VCaP (cell line): ENCODE data around the gene HMCES.

Source experiments
- H3K27ac ChIP-seq: fragments of 450-650 bp; 2 replicates; pipeline ENCODE4 v1.5.1; 2017
- CTCF ChIP-seq: fragments of 450-650 bp; conservative IDR thresholded peaks from 2 replicates; pipeline ENCODE4 v1.5.1; 2017; ENCODE audit warnings: mild to moderate bottlenecking, moderate library complexity

The HMCES gene

DNA sequence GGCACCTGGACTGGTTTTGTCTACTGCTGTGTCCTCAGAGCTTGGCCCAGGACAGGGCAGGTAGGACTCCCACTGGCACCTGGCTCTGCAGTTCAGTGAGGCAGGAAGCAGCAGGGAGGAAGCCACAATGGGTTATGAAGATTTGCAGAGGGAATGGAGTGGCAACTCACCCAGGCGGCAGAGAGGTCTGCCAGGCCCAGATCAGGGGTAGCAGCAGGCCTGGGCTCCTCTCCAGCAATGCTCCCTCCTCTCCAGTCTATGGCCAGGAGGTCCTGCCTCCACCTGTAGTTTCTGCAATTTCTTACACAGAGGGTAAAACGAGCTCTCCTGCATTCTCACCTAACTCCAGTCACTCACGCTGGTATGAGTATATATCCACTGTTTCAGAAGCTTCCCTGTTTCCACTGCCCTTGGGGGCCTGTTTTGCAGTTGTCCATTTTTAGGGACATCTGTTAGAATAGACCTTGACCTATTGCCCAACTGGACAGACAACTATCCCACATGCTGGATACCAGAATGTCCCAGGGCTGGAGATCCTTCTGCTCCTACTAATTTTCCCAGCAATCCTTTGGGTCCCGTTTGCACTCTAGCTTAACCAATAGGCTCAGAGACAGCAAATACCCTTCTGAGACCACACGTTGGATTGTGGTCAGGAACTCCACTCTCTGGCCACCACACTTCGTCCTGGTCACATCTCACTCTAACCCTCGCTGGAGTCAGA, 35.2 kb downstream of the HMCES start:
- TF ChIP-seq CTCF, result no peak
- peak overlapping the region; percentile 90; the same call in 1 of the 2 replicates for H3K27ac ChIP-seq

DNA sequence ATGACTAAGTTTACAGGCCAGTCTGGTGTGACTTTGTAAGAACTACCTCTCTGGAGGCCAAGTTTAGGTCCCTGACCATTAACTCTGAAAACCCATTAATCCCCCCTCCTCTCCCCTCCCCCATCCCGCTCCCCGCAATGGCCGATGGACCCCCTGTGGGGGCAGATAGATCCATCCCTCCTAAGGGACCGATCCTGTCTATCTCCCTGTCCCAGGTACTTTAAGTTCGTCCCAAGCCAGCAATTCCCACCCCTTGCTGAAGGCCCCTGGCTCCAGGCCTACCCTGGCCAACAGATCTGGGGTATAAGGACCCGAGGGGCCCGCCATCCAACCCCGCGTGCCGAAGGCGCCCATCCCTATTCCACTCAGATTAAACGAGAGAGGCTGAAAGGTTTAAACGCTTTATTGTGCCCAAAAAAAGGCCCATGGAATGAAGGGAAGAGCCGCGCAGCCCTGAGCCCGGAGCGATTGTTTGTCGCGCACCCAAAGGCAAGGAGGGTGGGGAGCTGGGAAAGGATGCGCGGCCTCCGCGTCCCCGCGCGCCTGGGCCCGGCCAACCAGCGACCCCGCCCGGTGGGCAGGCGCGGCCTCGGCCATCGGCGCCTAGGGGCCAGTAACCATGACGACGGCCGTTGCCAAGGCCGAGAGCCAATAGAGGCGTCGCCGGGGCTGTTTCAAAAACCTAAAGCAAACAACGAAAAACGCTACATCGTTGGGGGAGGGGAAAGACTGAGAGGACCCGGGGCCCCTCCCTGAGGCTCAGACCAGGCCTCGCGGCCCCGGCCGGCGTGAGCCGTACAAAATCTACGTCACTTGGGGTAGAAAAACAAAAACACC, 35.9 kb downstream of the HMCES start:
- H3K27ac ChIP-seq, result peak overlapping the region; percentile 90
- peak; percentile 34; the same call in 1 of the 2 replicates for TF ChIP-seq CTCF

DNA sequence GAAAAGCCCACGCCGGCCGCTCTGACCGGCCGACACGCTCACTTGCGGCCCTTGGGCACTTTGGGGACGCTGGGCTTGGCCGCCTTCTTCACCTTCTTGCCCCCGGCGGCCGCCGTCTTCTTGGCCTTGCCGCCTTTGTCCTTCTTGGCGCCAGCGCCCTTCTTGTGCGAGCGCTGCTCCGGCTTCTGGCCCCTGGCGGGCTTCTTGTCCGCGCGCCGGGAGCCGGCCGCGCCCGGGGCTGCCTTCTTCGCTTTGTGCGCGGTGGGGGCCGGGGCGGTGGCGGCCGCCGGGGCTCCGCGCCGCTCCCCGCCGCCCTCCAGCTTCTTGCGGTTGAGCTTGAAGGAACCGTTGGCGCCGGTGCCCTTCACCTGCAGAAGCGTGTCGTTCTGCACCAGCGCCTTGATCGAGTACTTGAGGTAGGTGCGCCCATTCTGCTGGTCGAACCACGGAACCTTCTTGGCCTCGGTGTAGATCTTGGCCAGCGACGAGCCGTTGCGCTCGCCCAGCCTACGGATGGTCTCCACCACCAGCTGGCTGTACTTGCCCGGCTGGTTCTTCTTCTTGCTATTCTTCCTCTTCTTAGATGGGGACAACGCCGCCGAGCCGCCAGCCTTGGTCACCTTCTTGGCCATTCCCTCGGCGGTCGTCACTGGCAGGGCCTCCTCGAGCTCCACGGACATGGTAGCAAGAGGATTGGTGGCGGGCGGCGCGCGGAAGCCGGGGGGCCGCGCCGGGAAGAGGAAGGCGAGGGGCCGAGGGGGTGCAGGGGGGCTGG, 36.7 kb downstream of the HMCES start:
- peak overlapping the region; percentile 90 for H3K27ac ChIP-seq
- no peak for TF ChIP-seq CTCF

DNA sequence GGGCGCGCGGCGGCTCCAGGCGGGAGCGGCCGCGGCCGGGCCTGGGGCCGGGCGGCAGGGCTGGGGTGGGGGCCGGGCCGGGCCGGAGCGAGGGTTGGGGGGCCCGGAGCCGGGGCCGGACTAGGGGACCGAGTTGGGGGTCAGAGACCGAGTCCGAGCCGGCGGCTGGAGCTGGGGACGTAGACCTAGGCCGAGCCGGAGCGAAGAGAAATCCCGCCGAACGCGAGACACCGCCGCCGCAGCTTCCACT, 37.3 kb downstream of the HMCES start:
- TF ChIP-seq CTCF, result no peak
- H3K27ac ChIP-seq, result peak overlapping the region; percentile 90

DNA sequence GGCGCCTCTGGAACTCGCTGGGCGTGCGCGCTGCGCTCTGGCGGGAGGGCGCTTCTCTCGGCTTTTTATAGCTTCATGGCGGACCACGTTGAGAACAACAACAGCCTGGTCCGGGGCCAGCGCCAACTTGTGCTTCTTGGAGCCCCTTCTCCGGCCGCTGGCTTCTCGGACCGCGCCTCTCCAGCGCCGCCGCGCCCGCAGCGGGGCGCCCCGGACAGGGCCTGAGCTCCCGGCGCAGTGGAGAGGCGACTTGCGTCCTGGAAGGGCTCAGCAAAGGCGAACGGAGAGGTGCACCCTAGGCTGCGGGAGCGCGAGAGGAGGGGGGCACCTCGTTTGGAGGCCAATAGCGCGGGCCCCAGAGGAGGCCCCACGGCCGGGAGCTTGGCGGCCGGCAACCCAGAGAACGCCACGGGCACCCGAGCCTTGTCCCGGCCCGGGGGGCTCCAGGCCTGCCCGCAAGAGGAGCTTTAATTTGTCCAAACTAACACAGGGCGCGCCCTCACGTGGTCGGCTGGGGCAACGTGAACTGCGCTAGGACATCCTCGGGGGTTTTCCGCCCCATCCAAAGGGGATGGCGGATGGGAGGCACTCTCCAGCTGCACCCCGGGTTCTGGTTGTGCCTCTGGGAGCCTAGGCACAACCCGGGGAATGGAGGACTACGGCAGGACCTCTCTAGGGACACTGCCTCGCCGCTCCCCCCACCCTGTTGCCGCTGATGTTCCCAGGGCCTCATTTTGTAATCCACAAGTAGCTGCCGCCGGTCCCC, 37.8 kb downstream of the HMCES start:
- peak; percentile 72 for TF ChIP-seq CTCF
- peak overlapping the region; percentile 90 for H3K27ac ChIP-seq

- peak overlapping the region; percentile 90 for H3K27ac ChIP-seq
- no peak for TF ChIP-seq CTCF
These were observed 38.5 kb downstream of the HMCES start for GRCh38 chr3:129317014-129317771.
